HepG2 (cell line): ENCODE measurements around the gene EIF4G1. TPM values are rescaled to one million over a fixed set of nuclear protein-coding genes. Genes with fewer than 3 reads are reported as not detected.

Source experiments
- ATAC-seq: fragments of 200-7000 bp; cut with Tn5 transposase; 3 replicates; pipeline ENCODE4 v1.9.1; 2020; ENCODE audit warnings: mild to moderate bottlenecking, moderate library complexity
- BruUV-seq: library from RNA; stranded (reverse); fragments of 400-500 nt; replicated peaks from 2 replicates; lab custom pipeline; 2021; lab: Mats Ljungman, UMichigan
- CTCF ChIA-PET: fragments of 300-600 bp; formaldehyde crosslinking; extraction: SDS; loops from one replicate; lab custom pipeline; 2021; ENCODE audit warnings: low total read pairs, inconsistent platforms, low intra/inter-chr PET ratio; lab: Yijun Ruan, JAX
- POLR2A ChIA-PET: fragments of 350-600 bp; sonication (Branson Sonifier 250); formaldehyde crosslinking; loops from one replicate; lab custom pipeline; 2020; ENCODE audit warnings: antibody characterized with exemption, inconsistent platforms; lab: Yijun Ruan, JAX
- DNase-seq: peaks from one replicate; pipeline ENCODE4 v3.0.0-alpha.2; 2015; ENCODE audit warnings: low spot score
- FAIRE-seq: peaks from 3 replicates; lab custom pipeline; 2011; peaks lifted over from hg19 to GRCh38; lab: Jason Lieb, UNC
- H2AFZ ChIP-seq: one replicate; pipeline ENCODE4 v1.6.1; 2011; ENCODE audit warnings: low read length, inconsistent platforms
- H3K27ac ChIP-seq: fragments of 300-600 bp; 3 replicates; pipeline ENCODE4 v1.8.0; 2011; ENCODE audit warnings: mixed run types, mild to moderate bottlenecking, mixed read lengths, low read length, inconsistent platforms; ENCODE audit not compliant: insufficient read depth; ENCODE audit errors: extremely low read length
- H3K27me3 ChIP-seq, 2 experiments: fragments of 200-600 bp in 1 of 2; 2 replicates in 1 of 2; 3 replicates in 1 of 2; pipeline versions ENCODE4 v1.6.0 to v1.8.0; 2011; ENCODE audit warnings: low read length in 2 of 2, mild to moderate bottlenecking in 2 of 2, moderate library complexity in 2 of 2, inconsistent platforms in 1 of 2; ENCODE audit not compliant: insufficient read depth in 2 of 2, control insufficient read depth in 1 of 2
- H3K36me3 ChIP-seq, 2 experiments: fragments of 200-600 bp in 1 of 2; replicated peaks in 1 of 2; 2 replicates in 1 of 2; 3 replicates in 1 of 2; pipeline versions ENCODE4 v1.5.1 to v1.8.0; 2011; ENCODE audit warnings: low read length in 2 of 2, inconsistent platforms in 1 of 2; ENCODE audit not compliant: insufficient read depth in 2 of 2, control insufficient read depth in 1 of 2
- H3K4me1 ChIP-seq: 2 replicates; pipeline ENCODE4 v1.5.1; 2012; ENCODE audit warnings: low read length, inconsistent platforms; ENCODE audit not compliant: insufficient read depth
- H3K4me2 ChIP-seq: 2 replicates; pipeline ENCODE4 v1.6.0; 2011; ENCODE audit warnings: low read depth, low read length, inconsistent platforms
- H3K4me3 ChIP-seq, 3 experiments: fragments of 200-600 bp in 1 of 3; sonication (generic), shearing (Covaris generic) in 1 of 3; replicated peaks in 1 of 3; 2 replicates each; pipeline ENCODE4 v1.5.1; 2011 to 2016; ENCODE audit warnings: low read length in 3 of 3, inconsistent platforms in 2 of 3, low read depth in 2 of 3, mild to moderate bottlenecking in 2 of 3, control low read depth in 1 of 3, mixed read lengths in 1 of 3; ENCODE audit not compliant: insufficient read depth in 1 of 3
- H3K79me2 ChIP-seq: one replicate; pipeline ENCODE4 v1.6.1; 2011; ENCODE audit warnings: low read length, inconsistent platforms; ENCODE audit not compliant: insufficient read depth
- H3K9ac ChIP-seq: 2 replicates; pipeline ENCODE4 v1.6.0; 2011; ENCODE audit warnings: mild to moderate bottlenecking, low read depth, low read length, inconsistent platforms; ENCODE audit not compliant: insufficient read depth
- H3K9me3 ChIP-seq: 2 replicates; pipeline ENCODE4 v1.5.1; 2012; ENCODE audit warnings: mild to moderate bottlenecking, low read length
- H4K20me1 ChIP-seq: 2 replicates; pipeline ENCODE4 v1.6.0; 2011; ENCODE audit warnings: inconsistent platforms, mild to moderate bottlenecking, low read length, moderate library complexity; ENCODE audit not compliant: insufficient read depth
- AGO2 ChIP-seq: fragments of 200-400 bp; formaldehyde crosslinking; optimal IDR thresholded peaks from 2 replicates; pipeline ENCODE3; 2017; ENCODE audit warnings: mild to moderate bottlenecking, low read depth, low read length, moderate library complexity
- ARID3A ChIP-seq: IDR thresholded peaks from 2 replicates; pipeline ENCODE4 v1.6.1; 2012; ENCODE audit warnings: low read depth, low read length, improper control_type of control experiment
- ATF6 ChIP-seq: sonication (generic); formaldehyde crosslinking; conservative IDR thresholded peaks from 2 replicates; pipeline ENCODE4 v1.4.0; 2020; ENCODE audit warnings: missing genetic modification reagents
- HNRNPL ChIP-seq: fragments of 200-400 bp; formaldehyde crosslinking; IDR thresholded peaks from 2 replicates; pipeline ENCODE4 v1.6.1; 2017; ENCODE audit warnings: mild to moderate bottlenecking, low read depth, low read length
- KDM6A ChIP-seq: IDR thresholded peaks from 2 replicates; pipeline ENCODE4 v1.6.1; 2016; ENCODE audit warnings: low read depth
- RBFOX2 ChIP-seq: fragments of 200-400 bp; formaldehyde crosslinking; IDR thresholded peaks from 2 replicates; pipeline ENCODE4 v1.6.1; 2017; ENCODE audit warnings: low read depth, mild to moderate bottlenecking, low read length
- RBM22 ChIP-seq: fragments of 200-400 bp; formaldehyde crosslinking; optimal IDR thresholded peaks from 2 replicates; pipeline ENCODE3; 2017; ENCODE audit warnings: mild to moderate bottlenecking, low read length, moderate library complexity
- RBM39 ChIP-seq: fragments of 200-400 bp; formaldehyde crosslinking; IDR thresholded peaks from one replicate; pipeline ENCODE4 v1.6.1; 2018; ENCODE audit warnings: antibody characterized with exemption, mild to moderate bottlenecking, low read depth, low read length; ENCODE audit not compliant: poor library complexity, severe bottlenecking
- ZNF282 ChIP-seq: fragments of 450-650 bp; IDR thresholded peaks from 2 replicates; pipeline ENCODE4 v1.6.1; 2018; ENCODE audit not compliant: partially characterized antibody
- ZNF44 ChIP-seq: sonication (generic); formaldehyde crosslinking; IDR thresholded peaks from 2 replicates; pipeline ENCODE4 v1.5.1; 2020; ENCODE audit warnings: mild to moderate bottlenecking, missing genetic modification reagents
- ZNF616 ChIP-seq: sonication (generic); formaldehyde crosslinking; IDR thresholded peaks from 2 replicates; pipeline ENCODE4 v1.5.0; 2020; ENCODE audit warnings: low read depth, mild to moderate bottlenecking, missing genetic modification reagents
- WGBS: methylation state at CpG from one replicate; pipeline ENCODE4 v1.1.6; 2017; ENCODE audit warnings: low lambda C conversion rate; 5-methylcytosine and 5-hydroxymethylcytosine counted together
- in situ Hi-C: cut with HindIII; loops from 2 replicates; pipeline ENCODE4 v1.10.0; 2017; ENCODE audit warnings: low pct_unique_long_range_greater_than_20kb; ENCODE audit not compliant: extremely low pct_ligation_motif_present
- intact Hi-C: fragments of 100-400 bp; cut with micrococcal nuclease; formaldehyde crosslinking; loops from one replicate; pipeline ENCODE4 v1.10.0; 2022; ENCODE audit not compliant: unreplicated experiment
- polyA plus RNA-seq, 8 experiments: library from polyadenylated mRNA; depleted of rRNA in 3 of 8; stranded (reverse) in 7 of 8; unstranded in 1 of 8; fragments of >200 nt; fragmentation: Illumina TruSeq in 4 of 8; extraction: Trizol in 4 of 8; gene quantifications; 2 replicates each; pipeline versions ENCODE4 v1.2.1 to v1.2.3, GENCODE V29; 2011 to 2016; ENCODE audit warnings: low read depth in 4 of 8, missing spikeins in 1 of 8, mixed read lengths in 1 of 8; ENCODE audit not compliant: insufficient read depth in 1 of 8
- total RNA-seq, 5 experiments: library from RNA; depleted of rRNA; stranded (reverse); fragments of >200 nt; fragmentation: Illumina TruSeq; extraction: Trizol; gene quantifications; 2 replicates each; pipeline ENCODE4 v1.2.3, GENCODE V29; 2016; ENCODE audit warnings: low read depth in 1 of 5
- TF ChIP-seq, protein P1 (sequence below): sonication (generic); formaldehyde crosslinking; IDR thresholded peaks from 2 replicates; pipeline ENCODE4 v1.5.1; 2020; ENCODE audit warnings: mild to moderate bottlenecking, missing genetic modification reagents, moderate library complexity

EIF4G1 gene
- total and polyA plus RNA-seq, 2 of the 13 experiments (the other 11 are each of a cell fraction or from before 2014, with no cell fraction given), result 208 to 213 TPM

- POLR2A ChIA-PET, result interaction anchor here (0.8 to 2.2 kb wide), 9 partner anchors 8 to 169 kb away, joined by 3 to 6 read pairs (median 4); partner anchors contain the start of genes FAM131A and POLR2H
Observed at GRCh38 chr3:184344579-184345316, 30.3 kb downstream of the EIF4G1 start.

More at GRCh38 chr3:184344579-184345316, 30.3 kb downstream of the EIF4G1 start:
- H4K20me1 ChIP-seq, result no peaks in the 10 kb centered on the region
- H3K79me2 ChIP-seq, result no peaks in the 10 kb centered on the region
- H3K36me3 ChIP-seq, result peaks cover 4 to 16% of the 10 kb centered on the region in 2 experiments; a peak in 4 of 5 replicates
- no peaks in the 10 kb centered on the region for H3K9me3 ChIP-seq
- H3K27ac ChIP-seq, result no peak overlapping the region
- H3K4me3 ChIP-seq, result no peak overlapping the region
- DNase-seq, result no peak
- no TSS peak for BruUV-seq
- CTCF ChIA-PET, result interaction anchor here (0.6 to 1.4 kb wide), 3 partner anchors 11 to 196 kb away, joined by 3 to 6 read pairs (median 4); no protein-coding TSS in a partner anchor
- H3K27me3 ChIP-seq, result no peaks in the 10 kb centered on the region
- H3K4me1 ChIP-seq, result peaks cover 11% of the 10 kb centered on the region
- intact Hi-C loops (no loop called here), in situ Hi-C loops (no loop called here)
- 98% methylated on average over 13 of the region's 24 CpGs for WGBS
- ATAC-seq, result no peak
- no peak overlapping the region for H2AFZ ChIP-seq
- FAIRE-seq, result no peak
- TF ChIP-seq ZNF282 (no peak), RBM39 (peak; percentile 43), ARID3A (no peak), ZNF44 (no peak), RBM22 (no peak), AGO2 (peak; percentile 91), HNRNPL (peak; percentile 37; the same call in 1 of the 2 replicates), ZNF616 (CRISPR knock-in tag) (no peak), ATF6 (no peak), RBFOX2 (peak; percentile 49; the same call in 1 of the 2 replicates), KDM6A (CRISPR knock-in tag) (no peak)
- TF ChIP-seq, protein P1, sequence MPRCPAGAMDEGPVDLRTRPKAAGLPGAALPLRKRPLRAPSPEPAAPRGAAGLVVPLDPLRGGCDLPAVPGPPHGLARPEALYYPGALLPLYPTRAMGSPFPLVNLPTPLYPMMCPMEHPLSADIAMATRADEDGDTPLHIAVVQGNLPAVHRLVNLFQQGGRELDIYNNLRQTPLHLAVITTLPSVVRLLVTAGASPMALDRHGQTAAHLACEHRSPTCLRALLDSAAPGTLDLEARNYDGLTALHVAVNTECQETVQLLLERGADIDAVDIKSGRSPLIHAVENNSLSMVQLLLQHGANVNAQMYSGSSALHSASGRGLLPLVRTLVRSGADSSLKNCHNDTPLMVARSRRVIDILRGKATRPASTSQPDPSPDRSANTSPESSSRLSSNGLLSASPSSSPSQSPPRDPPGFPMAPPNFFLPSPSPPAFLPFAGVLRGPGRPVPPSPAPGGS, result no peak
- no peak overlapping the region for H3K9ac ChIP-seq
- H3K4me2 ChIP-seq, result no peak overlapping the region
